B cell (primary cell): ENCODE data around the gene ZNF821.
"Not testable (repeated sequence)": the region's sequence is repeated elsewhere in the genome, so short reads cannot be mapped to it uniquely, and the experiment has no call there.

Source experiments
- EZH2 ChIP-seq: IDR thresholded peaks from 2 replicates; pipeline ENCODE4 v1.6.1; 2012; ENCODE audit warnings: borderline replicate concordance, low read depth, mild to moderate bottlenecking, moderate library complexity, low read length; ENCODE audit not compliant: insufficient read depth, poor library complexity, severe bottlenecking
- TF ChIP-seq, protein P1 (sequence below): fragments of 200-600 bp; IDR thresholded peaks from one replicate; pipeline ENCODE4 v1.8.0; 2022; ENCODE audit warnings: antibody characterized with exemption, mild to moderate bottlenecking

GRCh38 chr16:71905765-71906164 lies 21.8 kb upstream of the ZNF821 start:
- not testable (repeated sequence) for TF ChIP-seq EZH2
- TF ChIP-seq, protein P1, sequence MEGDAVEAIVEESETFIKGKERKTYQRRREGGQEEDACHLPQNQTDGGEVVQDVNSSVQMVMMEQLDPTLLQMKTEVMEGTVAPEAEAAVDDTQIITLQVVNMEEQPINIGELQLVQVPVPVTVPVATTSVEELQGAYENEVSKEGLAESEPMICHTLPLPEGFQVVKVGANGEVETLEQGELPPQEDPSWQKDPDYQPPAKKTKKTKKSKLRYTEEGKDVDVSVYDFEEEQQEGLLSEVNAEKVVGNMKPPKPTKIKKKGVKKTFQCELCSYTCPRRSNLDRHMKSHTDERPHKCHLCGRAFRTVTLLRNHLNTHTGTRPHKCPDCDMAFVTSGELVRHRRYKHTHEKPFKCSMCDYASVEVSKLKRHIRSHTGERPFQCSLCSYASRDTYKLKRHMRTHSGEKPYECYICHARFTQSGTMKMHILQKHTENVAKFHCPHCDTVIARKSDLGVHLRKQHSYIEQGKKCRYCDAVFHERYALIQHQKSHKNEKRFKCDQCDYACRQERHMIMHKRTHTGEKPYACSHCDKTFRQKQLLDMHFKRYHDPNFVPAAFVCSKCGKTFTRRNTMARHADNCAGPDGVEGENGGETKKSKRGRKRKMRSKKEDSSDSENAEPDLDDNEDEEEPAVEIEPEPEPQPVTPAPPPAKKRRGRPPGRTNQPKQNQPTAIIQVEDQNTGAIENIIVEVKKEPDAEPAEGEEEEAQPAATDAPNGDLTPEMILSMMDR: not testable (repeated sequence)
